H1 (cell line): ENCODE measurements around the gene RELT.

Experiments
- CREB1 ChIP-seq: IDR thresholded peaks from 2 replicates; pipeline ENCODE4 v1.6.1; 2012; ENCODE audit warnings: inconsistent platforms
- EZH2 ChIP-seq: fragments of 200-600 bp; sonication (generic); IDR thresholded peaks from 2 replicates; pipeline ENCODE4 v1.7.1; 2012; ENCODE audit warnings: low read depth, mild to moderate bottlenecking, moderate library complexity, low read length, inconsistent platforms; ENCODE audit not compliant: severe bottlenecking
- JUN ChIP-seq: IDR thresholded peaks from 2 replicates; pipeline ENCODE4 v1.6.1; 2011; ENCODE audit warnings: low read depth, mild to moderate bottlenecking, improper control_type of control experiment, low read length
- POLR2A ChIP-seq, 2 experiments: IDR thresholded peaks; 1 replicate in 1 of 2; 2 replicates in 1 of 2; pipeline ENCODE4 v1.6.1; 2011; ENCODE audit warnings: low read depth in 2 of 2, low read length in 2 of 2, mild to moderate bottlenecking in 2 of 2; ENCODE audit errors: control extremely low read depth in 1 of 2
- POLR2AphosphoS5 ChIP-seq: IDR thresholded peaks from 2 replicates; pipeline ENCODE4 v1.6.1; 2011; ENCODE audit warnings: low read depth, low read length
- RXRA ChIP-seq: IDR thresholded peaks from 2 replicates; pipeline ENCODE4 v1.6.1; 2011; ENCODE audit warnings: low read depth, mild to moderate bottlenecking, low read length, moderate library complexity; ENCODE audit not compliant: insufficient read depth
- TCF12 ChIP-seq: IDR thresholded peaks from 2 replicates; pipeline ENCODE4 v1.6.1; 2011; ENCODE audit warnings: low read depth, mild to moderate bottlenecking, low read length
- TF ChIP-seq, protein P1 (sequence below), 3 experiments: IDR thresholded peaks; 1 replicate in 2 of 3; 2 replicates in 1 of 3; pipeline versions ENCODE4 v1.5.1 to v1.6.1; 2011; ENCODE audit warnings: low read length in 3 of 3, mild to moderate bottlenecking in 3 of 3, inconsistent platforms in 2 of 3, low read depth in 1 of 3, moderate library complexity in 1 of 3; ENCODE audit not compliant: insufficient read depth in 1 of 3; ENCODE audit errors: control extremely low read depth in 1 of 3

- TF ChIP-seq CREB1 (no peak), JUN (no peak), TCF12 (no peak), EZH2 (no peak), POLR2AphosphoS5 (no peak), RXRA (no peak), POLR2A (IDR thresholded peaks at IDR 0.05; ENCODE audit: control extremely low read depth in 1 of 2, low read depth in 2 of 2, low read length in 2 of 2) (no peak)
- TF ChIP-seq, protein P1, sequence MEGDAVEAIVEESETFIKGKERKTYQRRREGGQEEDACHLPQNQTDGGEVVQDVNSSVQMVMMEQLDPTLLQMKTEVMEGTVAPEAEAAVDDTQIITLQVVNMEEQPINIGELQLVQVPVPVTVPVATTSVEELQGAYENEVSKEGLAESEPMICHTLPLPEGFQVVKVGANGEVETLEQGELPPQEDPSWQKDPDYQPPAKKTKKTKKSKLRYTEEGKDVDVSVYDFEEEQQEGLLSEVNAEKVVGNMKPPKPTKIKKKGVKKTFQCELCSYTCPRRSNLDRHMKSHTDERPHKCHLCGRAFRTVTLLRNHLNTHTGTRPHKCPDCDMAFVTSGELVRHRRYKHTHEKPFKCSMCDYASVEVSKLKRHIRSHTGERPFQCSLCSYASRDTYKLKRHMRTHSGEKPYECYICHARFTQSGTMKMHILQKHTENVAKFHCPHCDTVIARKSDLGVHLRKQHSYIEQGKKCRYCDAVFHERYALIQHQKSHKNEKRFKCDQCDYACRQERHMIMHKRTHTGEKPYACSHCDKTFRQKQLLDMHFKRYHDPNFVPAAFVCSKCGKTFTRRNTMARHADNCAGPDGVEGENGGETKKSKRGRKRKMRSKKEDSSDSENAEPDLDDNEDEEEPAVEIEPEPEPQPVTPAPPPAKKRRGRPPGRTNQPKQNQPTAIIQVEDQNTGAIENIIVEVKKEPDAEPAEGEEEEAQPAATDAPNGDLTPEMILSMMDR (IDR thresholded peaks at IDR 0.05; ENCODE audit: control extremely low read depth in 1 of 3, insufficient read depth in 1 of 3, low read depth in 1 of 3, low read length in 3 of 3): no peak
Observed at GRCh38 chr11:73428227-73428626, 52.0 kb downstream of the RELT start.
